ENCODE measurements around the gene MBD6.
"Not testable (repeated sequence)": the region's sequence is repeated elsewhere in the genome, so short reads cannot be mapped to it uniquely, and the experiment has no call there.

Gene MBD6

DNA sequence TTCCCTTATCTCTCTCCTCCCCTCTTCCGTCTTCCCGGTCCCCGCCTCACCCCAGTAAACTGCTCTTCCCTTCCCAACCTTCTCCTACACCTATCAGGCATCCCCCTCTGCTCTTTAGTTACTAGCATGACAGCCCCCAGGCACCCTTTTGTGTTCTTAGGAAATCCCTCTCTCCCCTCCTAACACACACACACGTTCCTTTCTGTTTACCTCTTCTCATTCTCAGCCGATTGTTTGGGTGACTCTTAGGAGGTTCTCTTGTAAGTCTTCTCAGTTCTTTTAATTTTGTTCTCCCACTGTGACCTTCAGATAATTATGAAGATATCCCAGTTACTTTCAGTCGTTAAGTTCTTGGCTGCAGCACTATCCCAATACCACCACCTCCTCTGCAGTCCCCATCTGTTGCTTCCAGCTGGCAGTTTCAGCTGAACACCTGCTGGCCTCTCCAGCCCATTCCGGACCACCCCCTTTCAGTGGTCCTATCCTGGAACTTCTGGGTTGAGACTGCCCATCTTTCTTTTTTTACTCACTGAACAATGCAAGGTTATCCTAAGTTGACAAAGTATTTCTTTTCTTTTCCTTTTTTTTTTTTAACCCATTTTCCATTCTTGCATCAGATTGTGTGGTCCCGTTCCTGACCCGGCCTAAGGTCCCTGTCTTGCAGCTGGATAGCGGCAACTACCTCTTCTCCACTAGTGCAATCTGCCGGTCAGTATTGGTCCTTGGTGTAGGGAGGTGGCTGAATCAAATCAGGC, 34.0 kb upstream of the MBD6 start:
- DNase-seq = no peak

- no peak for DNase-seq
These were observed 33.4 kb upstream of the MBD6 start for GRCh38 chr12:57489157-57489641.

DNA sequence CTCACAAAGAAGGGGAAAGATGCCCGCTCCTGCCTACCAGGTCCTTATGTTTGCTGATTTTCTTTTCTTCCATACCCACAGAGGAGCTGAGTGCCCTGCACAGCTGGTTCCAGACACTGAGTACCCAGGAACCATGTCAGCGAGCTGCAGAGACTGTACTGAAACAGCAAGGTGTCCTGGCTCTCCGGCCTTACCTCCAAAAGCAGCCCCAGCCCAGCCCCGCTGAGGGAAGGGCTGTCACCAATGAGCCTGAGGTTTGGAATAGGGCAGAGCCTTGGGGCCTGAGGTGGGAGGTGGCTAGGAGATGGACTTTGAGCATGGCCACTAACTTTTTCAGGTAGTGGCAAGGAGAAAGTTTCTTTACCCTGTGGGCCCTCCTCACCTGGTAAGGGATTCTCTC, 32.5 kb upstream of the MBD6 start:
- no peak for DNase-seq

DNA sequence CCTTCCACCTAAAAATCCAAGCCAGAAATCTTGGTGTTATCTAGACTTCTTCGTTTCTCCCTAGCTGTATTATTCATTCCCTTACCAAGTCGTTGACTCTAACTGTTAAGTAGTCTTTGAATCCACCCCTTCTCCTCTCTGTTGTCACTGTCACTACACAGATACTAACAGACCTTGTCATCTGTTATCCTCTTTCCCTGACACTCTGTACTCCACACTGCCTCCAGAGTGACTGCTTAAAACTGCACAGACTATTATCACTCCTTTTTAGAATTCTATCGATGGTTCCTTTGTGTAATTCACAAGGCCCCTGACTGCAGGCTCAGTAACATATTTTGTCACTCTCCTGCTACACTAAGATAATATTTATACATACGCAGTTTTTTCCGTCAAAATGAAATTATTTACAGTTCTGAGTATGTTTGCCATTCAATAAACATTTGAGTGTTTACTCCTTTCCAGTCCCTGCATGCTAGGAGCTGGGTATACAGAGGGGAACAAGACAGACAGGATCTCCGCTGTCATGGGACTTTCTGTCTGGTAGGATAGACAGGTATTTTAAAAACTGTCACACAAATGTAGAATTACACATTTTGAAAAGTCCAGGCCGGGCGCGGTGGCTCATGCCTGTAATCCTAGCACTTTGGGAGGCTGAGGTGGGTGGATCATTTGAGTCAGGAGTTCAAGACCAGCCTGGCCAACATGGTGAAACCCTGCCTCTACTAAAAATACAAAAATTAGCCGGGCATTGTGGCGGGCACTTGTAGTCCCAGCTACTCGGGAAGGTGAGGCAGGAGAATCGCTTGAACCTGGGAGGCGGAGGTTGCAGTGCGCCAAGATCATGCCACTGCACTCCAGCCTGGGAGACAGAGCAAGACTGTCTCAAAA, 31.0 kb upstream of the MBD6 start:
- no peak for DNase-seq

GRCh38 chr12:57495051-57495701, 27.4 kb upstream of the MBD6 start:
- not testable (repeated sequence) for DNase-seq

DNA sequence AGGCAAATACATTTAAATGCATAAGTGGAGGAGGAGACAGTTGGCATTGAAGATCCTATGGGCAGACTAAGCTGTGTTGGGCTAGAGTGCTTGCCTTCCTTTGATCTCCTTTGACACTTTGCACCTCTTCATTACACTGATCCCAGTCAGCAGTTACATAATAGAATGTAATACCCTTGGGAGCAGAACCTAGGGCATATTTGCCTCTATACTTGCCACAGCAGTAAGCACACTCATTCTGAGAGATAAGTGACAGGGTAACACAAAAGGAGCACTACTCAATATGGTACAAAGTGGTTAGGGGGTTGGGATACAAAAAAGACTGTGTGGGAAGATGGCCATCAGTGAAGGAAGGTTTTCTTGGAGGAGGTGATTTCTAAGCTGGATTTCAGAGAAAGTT, 25.8 kb upstream of the MBD6 start:
- DNase-seq = no peak

- DNase-seq = no peak
These were observed 25.1 kb upstream of the MBD6 start for GRCh38 chr12:57497223-57498131.

GRCh38 chr12:57498132-57498502, 24.5 kb upstream of the MBD6 start:
- no peak for DNase-seq

GRCh38 chr12:57498571-57498970, 24.1 kb upstream of the MBD6 start:
- no peak for DNase-seq

- DNase-seq = no peak
These were observed 22.4 kb upstream of the MBD6 start for GRCh38 chr12:57500213-57500612.

DNA sequence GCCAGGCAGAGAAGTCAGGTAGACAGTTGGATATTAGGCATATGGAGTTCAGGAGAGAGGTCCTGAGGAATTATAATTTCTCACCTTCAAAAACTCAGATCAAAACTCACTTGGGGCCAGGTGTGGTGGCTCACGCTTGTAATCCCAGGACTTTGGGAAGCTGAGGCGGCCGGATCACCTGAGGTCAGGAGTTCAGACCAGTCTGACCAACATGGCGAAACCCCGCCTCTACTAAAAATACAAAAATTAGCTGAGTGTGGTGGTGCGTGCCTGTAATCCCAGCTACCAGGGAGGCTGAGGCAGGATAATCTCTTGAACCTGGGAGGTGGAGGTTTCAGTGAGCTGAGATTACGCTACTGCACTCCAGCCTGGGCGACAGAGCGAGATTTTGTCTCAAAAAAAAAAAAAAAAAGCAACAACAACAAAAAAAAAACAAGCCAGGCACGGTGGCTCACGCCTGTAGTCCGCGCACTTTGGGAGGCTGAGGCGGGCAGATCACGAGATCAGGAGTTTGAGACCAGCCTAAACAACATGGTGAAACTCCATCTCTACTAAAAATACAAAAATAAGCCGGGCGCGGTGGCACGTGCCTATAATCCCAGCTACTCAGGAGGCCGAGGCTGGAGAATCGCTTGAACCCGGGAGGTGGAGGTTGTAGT, 20.2 kb upstream of the MBD6 start:
- not testable (repeated sequence) for DNase-seq

GRCh38 chr12:57506541-57506940, 16.1 kb upstream of the MBD6 start:
- not testable (repeated sequence) for DNase-seq

- DNase-seq = not testable (repeated sequence)
These were observed 14.8 kb upstream of the MBD6 start for GRCh38 chr12:57507796-57508195.

DNA sequence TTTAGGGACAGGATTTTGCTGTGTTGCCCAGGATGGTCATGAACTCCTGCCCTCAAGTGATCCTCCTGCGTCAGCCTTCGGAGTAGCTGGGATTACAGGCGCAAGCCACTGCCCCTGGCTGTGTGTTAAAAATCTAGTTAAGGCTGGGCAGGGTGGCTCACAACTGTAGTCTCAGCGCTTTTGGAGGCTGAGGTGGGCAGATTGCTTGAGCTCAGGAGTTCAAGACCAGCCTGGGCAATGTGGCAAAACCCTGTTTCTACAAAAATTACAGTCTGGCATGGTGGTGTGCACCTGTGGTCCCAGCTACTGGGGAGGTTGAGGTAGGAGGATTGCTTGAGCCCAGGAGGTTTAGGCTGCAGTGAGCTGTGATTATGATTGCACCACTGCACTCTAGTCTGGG, 11.5 kb upstream of the MBD6 start:
- DNase-seq = no peak

GRCh38 chr12:57511588-57512325, 10.9 kb upstream of the MBD6 start:
- no peak for DNase-seq

GRCh38 chr12:57512665-57513064, 10.0 kb upstream of the MBD6 start:
- DNase-seq = no peak

DNA sequence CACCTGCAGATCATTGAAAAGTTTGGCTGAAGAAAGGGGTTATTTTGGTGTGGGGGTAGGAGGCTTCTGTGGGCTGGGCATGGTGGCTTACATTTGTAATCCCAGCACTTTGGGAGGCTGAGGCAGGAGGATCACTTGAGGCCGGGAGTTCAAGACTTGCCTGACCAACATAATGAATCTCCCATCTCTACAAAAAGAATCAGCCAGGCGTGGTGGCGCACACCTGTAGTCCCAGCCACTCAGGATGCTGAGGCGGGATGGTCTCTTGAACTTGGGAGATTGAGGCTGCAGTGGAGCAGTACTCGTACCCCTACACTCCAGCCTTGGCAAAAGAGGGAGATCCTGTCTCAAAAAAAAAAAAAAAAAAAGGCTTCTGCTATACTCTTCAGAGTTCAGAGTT, 9.4 kb upstream of the MBD6 start:
- no peak for DNase-seq

GRCh38 chr12:57513677-57514076, 8.9 kb upstream of the MBD6 start:
- DNase-seq = not testable (repeated sequence)

GRCh38 chr12:57514246-57514645, 8.4 kb upstream of the MBD6 start:
- not testable (repeated sequence) for DNase-seq

DNA sequence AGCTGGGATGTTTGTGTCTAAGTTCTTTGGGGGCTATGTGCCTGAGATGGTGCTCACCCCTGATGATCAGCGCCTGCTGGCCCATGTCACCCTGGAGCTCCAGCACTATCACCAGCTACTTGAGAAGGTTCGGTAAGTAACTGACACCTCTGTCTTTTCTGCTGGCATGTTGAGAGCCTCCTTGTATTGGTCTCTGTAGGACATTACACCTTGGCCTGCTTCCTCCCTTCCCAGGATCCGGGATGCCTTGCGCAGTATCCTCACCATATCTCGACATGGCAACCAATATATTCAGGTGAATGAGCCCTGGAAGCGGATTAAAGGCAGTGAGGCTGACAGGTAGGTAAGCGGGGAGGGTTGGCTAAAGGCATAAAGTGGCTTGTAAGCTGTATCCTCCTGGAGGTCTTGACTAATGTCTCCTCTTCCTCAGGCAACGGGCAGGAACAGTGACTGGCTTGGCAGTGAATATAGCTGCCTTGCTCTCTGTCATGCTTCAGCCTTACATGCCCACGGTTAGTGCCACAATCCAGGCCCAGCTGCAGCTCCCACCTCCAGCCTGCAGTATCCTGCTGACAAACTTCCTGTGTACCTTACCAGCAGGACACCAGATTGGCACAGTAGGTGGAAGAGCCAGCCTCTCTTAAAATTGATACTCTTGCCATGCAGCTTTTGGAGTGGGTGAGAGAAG, 7.8 kb upstream of the MBD6 start:
- DNase-seq = no peak

All from NCI-H1048 (cell line).